GM21515 (cell line): ENCODE data around the gene ZMYM3.

Experiments used
- ATAC-seq: cut with Tn5 transposase; IDR thresholded peaks from one replicate; pipeline ENCODE4 v1.9.1; 2021; ENCODE audit not compliant: unreplicated experiment

Gene ZMYM3

GRCh38 chrX:71253253-71254091 is 468 bp downstream of the ZMYM3 start:
- ATAC-seq, result no peak

GRCh38 chrX:71252221-71252620 is 1.7 kb downstream of the ZMYM3 start:
- no peak for ATAC-seq

DNA sequence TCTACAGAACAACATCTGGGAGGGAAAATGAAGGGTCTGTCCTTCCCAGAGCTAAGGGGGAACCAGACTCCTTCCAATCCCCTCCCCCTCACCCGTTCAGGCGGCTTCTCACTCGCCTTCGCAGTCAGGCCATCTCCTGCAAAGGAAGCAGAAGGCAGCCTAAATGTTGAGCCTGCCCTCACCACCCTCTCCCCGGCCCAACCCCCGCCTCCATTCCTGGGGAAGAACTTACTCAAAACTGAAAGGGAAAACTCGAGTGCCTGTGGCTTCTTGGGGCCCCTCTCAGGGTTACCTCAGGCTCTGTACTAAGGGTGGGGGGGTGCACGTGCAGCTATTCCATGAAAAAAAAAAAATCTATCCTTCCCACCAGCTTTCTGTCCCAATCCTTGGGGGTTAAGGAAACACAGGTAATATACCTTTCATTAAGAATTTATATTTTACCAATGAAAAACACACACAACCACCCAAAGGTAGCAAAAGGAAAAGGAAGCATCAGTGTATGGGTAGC is 2.4 kb downstream of the ZMYM3 start:
- ATAC-seq, result no peak

- no peak for ATAC-seq
Measured at GRCh38 chrX:71250841-71251240, 3.1 kb downstream of the ZMYM3 start.

GRCh38 chrX:71245159-71245558 is 8.8 kb downstream of the ZMYM3 start:
- no peak for ATAC-seq

GRCh38 chrX:71244359-71245128 is 9.4 kb downstream of the ZMYM3 start:
- ATAC-seq, result no peak

- no peak for ATAC-seq
Measured at GRCh38 chrX:71241301-71241700, 12.6 kb downstream of the ZMYM3 start.

- no peak for ATAC-seq
Measured at GRCh38 chrX:71239781-71240180, 14.2 kb downstream of the ZMYM3 start.

- no peak for ATAC-seq
Measured at GRCh38 chrX:71236836-71237235, 17.1 kb downstream of the ZMYM3 start.

GRCh38 chrX:71235482-71235881 is 18.5 kb downstream of the ZMYM3 start:
- no peak for ATAC-seq

DNA sequence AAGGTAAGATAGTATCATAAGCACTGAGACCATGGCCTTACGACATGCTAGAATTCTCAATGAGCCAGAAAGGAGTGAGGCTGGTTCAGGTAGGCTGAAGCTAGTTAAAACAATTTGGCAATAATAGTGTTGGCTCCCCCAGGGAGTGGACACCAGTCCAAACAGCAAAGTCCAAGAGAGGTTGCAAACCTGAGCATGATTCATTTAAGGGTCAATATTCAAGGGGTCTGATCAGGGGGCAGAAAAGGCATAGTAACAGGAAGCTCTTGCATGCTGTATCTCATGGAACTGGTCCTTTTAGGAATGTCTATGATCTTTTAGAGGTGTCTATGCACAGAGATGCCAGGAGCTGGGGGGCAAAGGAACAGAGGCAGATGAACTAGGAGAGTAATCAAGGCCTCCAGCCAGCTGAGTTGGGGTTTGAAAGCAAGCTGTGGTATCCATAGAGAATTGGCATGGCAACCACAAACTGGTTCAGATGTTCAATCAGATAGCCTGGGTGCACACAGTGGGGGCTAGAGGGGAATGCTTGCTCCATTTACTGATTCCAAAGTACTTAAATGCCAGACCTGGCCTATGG is 25.8 kb downstream of the ZMYM3 start:
- ATAC-seq, result no peak

DNA sequence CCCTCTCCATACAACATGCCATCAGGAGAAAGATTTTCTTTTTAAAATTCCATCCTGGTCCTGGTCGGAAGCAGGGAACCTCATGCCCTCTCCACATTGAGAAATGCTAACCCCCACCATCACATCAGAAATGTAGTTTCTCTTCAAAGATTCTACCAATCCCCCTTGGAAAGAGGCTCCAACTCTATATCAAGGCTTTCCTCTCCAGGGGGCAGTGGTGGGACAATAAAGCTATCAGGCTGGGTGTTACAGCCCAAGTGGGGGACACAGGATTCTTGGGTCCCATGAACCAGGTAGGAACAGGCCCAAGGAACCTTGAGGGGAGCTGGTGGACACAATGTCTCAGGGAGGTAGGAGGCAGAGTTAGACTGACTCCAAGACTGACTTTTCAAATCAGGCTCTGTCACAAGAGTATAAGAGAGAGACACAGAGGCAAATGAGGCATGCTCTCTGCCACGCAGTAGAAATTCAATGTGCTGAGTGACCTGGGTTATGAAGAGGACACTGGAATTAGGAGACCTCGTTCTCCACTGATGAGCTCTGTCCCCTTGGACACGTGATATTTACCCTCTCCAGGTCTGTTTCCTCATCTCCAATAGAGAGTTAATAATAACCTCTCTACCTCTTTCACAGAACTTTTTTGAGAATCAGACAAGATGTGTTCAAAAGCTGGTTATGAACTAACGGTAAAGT is 26.4 kb downstream of the ZMYM3 start:
- no peak for ATAC-seq

DNA sequence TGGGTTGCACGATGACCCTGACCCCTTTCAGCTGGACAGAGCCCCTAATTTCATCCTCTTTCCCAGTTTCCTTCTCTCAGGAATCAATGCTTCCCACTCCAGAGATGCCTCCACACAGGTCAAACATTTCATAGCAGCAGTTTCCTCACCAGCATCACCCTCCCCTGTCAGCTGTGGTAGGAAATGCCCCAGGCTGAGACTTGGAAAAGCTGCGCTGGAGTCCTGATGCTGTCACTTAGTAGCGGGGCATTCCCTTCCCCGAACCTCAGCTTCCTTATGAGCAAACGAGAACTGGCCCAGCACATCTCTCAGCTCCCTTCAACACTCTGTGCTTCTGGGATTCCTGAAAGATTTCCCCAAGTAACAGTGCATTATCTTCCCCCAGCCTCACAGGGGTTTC is 28.3 kb downstream of the ZMYM3 start:
- ATAC-seq, result no peak

- no peak for ATAC-seq
Measured at GRCh38 chrX:71225009-71225408, 28.9 kb downstream of the ZMYM3 start.

GRCh38 chrX:71224098-71224708 is 29.7 kb downstream of the ZMYM3 start:
- no peak for ATAC-seq

DNA sequence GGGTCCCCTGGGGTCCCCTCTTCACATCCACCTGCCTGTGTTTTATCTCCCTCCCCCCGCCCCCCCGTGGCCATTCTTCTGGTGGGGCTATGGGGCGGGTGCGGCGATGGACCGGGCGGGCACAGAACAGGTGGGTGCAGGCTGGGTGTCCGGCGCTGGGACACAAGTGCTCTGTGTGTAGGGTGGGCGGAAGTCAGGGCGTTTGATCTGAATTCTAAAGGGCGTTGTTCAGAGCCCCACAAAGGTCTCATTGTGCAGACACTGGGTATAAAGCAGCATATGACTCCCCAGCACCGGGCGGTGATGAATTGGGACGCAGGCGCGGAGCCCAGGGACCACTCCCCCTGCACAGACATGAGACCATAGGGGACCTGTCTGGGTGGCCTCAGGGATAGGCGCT is 31.0 kb downstream of the ZMYM3 start, which contains the start of gene GJB1:
TSS of gene GJB1 (plus strand) at position 296 of the 400 bp plus-strand sequence. CDS start 484 bp downstream, outside the sequence.
- no peak for ATAC-seq

DNA sequence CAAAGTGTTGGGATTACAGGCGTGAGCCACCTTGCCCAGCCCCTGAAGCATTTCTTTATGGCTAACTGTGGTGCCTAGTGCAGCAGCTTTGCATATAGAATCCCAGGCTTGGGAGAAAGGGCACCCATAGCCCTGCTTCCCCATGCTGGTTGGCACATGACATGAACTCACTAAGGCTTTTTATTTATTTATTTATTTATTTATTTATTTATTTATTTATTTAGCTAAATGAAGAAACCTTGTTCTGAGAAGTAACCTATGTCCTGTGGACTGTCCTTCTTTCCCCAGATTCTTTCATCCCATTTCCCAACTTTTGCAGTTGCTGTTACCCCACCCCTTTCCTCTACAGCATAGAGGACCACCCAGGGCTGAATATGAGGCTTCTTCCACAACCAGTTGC is 32.8 kb downstream of the ZMYM3 start:
- no peak for ATAC-seq

- no peak for ATAC-seq
Measured at GRCh38 chrX:71217298-71217697, 36.6 kb downstream of the ZMYM3 start.

GRCh38 chrX:71216485-71216884 is 37.5 kb downstream of the ZMYM3 start:
- no peak for ATAC-seq

DNA sequence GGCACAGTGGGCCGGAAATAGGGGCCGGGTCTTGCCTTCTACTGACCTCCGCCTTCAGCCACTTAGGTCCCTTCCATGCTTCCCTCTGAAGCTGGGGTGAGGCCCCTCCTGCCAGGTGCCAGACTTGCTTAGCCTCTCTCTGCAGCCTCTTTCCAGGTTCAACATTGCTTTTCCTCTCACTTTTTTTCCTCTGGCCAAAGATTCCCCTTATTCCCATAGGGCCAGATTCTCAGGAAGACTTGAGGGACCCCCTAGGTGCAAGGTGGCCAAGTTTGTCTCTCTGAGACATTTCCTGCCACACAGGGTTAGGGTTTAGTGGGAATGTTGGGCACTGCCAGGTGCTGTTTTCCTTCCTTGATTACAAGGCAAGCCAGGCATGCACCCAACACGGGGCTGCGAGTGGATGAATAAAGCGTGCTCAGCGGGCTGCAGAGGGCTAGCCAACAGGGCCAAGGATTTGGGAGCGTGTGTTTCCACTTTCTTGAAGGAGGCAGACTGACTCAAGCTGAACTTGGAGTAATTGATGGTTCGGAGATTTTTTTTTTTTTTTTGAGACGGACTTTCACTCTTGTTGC is 38.5 kb downstream of the ZMYM3 start:
- no peak for ATAC-seq
